ENCODE results near the gene PRSS38.

- no peak for TF ChIP-seq MAX (IDR thresholded peaks at IDR 0.05)
- TF ChIP-seq, protein P1, sequence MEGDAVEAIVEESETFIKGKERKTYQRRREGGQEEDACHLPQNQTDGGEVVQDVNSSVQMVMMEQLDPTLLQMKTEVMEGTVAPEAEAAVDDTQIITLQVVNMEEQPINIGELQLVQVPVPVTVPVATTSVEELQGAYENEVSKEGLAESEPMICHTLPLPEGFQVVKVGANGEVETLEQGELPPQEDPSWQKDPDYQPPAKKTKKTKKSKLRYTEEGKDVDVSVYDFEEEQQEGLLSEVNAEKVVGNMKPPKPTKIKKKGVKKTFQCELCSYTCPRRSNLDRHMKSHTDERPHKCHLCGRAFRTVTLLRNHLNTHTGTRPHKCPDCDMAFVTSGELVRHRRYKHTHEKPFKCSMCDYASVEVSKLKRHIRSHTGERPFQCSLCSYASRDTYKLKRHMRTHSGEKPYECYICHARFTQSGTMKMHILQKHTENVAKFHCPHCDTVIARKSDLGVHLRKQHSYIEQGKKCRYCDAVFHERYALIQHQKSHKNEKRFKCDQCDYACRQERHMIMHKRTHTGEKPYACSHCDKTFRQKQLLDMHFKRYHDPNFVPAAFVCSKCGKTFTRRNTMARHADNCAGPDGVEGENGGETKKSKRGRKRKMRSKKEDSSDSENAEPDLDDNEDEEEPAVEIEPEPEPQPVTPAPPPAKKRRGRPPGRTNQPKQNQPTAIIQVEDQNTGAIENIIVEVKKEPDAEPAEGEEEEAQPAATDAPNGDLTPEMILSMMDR (IDR thresholded peaks at IDR 0.05), result no peak
- no peak for TF ChIP-seq POLR2A (IDR thresholded peaks at IDR 0.05; ENCODE audit: low read length)
- TF ChIP-seq RFX5 (IDR thresholded peaks at IDR 0.05), result no peak
Measured at GRCh38 chr1:227844320-227845146, 29.1 kb downstream of the PRSS38 start.
